ENCODE measurements around the gene EP300.

The EP300 gene

GRCh38 chr22:41204066-41204465, 111.7 kb downstream of the EP300 start:
- FAIRE-seq: no peak
- DNase-seq (ENCODE audit: low spot score): no peak

GRCh38 chr22:41204992-41205900, 112.9 kb downstream of the EP300 start, which contains the start of gene L3MBTL2:
Gene L3MBTL2, plus strand, starts transcription at chr22:41205312. Its CDS starts 51 bp downstream, at chr22:41205363.
- FAIRE-seq (peak; percentile 99), DNase-seq (ENCODE audit: low spot score) (peak; percentile 100)

DNA sequence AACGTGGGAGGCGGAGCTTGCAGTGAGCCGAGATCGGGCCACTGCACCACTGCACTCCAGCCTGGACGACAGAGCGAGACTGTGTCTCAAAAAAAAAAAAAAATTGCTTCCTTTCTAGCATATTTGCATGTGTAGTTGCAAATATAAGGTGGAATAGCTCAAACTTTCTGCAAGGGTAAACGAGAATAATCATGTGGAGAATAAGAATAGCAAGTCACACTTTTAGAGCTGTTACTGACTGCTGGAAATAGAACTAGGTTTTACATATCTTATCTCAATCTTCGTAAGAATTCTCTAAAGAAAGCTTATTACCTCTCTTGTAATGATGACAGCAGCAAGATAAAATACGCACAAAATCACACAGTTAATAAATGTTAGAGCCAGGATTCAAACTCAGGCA, 114.3 kb downstream of the EP300 start:
- DNase-seq (ENCODE audit: low spot score) (no peak), FAIRE-seq (no peak)

DNA sequence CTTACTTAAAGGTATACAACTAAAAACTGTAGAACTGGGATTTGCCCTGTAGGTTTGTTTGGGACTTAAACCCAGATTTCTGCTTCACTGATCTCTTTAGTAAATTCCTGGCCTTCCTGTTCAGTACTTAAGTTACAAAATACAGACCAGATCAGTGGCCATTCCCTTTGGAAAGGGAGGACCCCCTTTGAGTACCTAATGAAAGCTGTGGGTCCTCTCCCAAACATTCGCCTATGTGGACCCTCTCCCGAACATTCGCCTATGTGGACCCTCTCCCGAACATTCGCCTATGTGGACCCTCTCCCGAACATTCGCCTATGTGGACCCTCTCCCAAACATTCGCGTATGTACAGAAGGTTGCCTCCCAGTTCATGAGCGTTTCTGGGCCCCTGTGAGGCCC, 123.0 kb downstream of the EP300 start:
- DNase-seq (ENCODE audit: low spot score): no peak
- no peak for FAIRE-seq

- FAIRE-seq (no peak), DNase-seq (ENCODE audit: low spot score) (no peak)
Observed at GRCh38 chr22:41215926-41216325, 123.5 kb downstream of the EP300 start.

- DNase-seq (ENCODE audit: low spot score) (no peak), FAIRE-seq (no peak)
Observed at GRCh38 chr22:41216984-41217383, 124.6 kb downstream of the EP300 start.

- FAIRE-seq: no peak
- no peak for DNase-seq (ENCODE audit: low spot score)
Observed at GRCh38 chr22:41217553-41218157, 125.3 kb downstream of the EP300 start.

DNA sequence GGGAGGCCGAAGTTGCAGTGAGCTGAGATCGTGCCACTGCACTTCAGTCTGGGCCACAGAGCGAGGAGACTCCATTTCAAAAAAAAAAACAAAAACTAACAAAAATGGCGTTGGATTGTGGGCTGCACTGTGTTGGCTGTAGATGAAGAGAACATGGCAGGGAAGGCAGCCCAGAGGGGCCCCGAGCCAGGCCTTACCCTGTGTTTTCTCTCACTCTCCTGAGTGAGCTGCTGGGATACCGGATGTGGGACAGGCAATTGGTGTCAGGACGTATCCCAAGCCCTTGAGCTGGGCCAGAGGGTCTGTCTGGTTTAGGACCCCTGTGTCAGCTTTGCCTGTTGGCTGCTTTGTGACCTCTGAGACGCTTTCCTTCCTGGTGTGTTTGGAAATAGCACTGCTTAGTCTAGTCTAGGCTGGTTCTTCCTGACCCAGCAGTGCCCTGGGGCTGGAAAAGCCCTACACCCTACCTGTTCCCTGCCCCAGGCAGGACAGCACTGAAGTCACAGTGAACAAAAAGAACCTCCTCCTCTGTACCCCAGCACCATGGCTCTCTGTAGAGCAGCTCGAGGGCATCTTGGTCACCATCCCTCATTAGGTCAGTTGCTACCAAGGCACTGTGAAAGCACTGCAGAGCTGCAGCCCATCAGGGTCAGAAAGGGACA, 130.6 kb downstream of the EP300 start:
- no peak for DNase-seq (ENCODE audit: low spot score)
- FAIRE-seq: no peak

GRCh38 chr22:41223535-41223934, 131.1 kb downstream of the EP300 start:
- DNase-seq (ENCODE audit: low spot score) (no peak), FAIRE-seq (no peak)

GRCh38 chr22:41226723-41227655, 134.6 kb downstream of the EP300 start:
- no peak for DNase-seq (ENCODE audit: low spot score)
- FAIRE-seq: no peak

DNA sequence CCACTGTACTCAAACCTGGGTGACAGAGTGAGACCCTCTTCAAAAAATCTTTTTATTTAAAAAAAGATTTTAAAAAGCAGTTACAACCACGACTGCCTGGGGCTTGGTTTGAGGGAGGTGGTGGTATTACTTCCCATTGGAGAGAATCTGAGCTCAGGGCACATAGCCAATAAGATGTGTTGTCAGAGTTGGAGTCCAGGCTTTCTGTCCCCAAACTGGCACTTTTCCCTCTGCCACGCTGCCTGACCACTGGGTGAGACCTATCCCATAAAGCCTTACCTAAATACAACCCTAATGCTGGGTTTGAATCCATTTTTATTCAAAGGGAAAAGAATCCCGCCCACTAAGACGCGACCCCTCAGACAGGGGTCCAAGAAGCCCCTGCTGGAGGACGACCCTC, 136.8 kb downstream of the EP300 start:
- FAIRE-seq: no peak
- DNase-seq (ENCODE audit: low spot score): no peak
